Measurements from ENCODE around the gene AMIGO2. TPM values are rescaled to one million over a fixed set of nuclear protein-coding genes. Genes with fewer than 3 reads are reported as not detected.
A peak's percentile ranks its signal among the peaks of the same experiment; 100 is the strongest.
"Not testable (repeated sequence)": the region's sequence is repeated elsewhere in the genome, so short reads cannot be mapped to it uniquely, and the experiment has no call there.

The AMIGO2 gene
- not detected for polyA plus RNA-seq (2012; ENCODE audit: low read depth, missing spikeins)

DNA sequence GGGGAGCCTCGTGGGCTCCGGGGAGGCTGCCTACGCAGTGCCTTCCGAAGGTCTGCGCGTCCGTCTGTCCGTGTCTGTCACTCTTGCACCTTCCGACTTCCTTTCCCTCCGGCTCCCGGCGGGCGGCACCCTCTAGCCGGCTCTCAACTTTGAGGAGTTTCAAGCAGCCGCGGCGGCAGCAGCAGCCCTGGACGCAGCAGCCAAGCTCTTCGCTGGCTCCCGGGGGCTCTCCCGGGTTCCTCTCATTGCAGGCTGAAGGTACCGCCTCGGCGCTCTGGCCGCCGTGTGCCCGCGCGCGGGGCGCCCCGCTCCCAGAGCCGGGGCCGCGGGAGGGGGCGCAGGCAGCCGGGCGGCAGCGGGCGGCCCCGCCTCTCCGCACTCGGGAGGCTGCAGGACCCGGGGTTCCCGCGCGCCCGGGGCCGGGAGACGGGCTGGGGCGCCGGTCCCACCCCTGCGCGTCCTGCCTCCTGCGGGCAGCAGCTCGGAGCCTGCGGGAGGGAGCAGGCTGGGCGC, at the start of gene AMIGO2, which contains the start of gene PCED1B:
TSS of gene AMIGO2 (minus strand) at position 492 of the 513 bp plus-strand sequence. CDS start 957 bp downstream, outside the sequence.
TSS of gene PCED1B (plus strand) at position 154 of the 513 bp plus-strand sequence. CDS start 155,443 bp downstream, outside the sequence.
- no peak for TF ChIP-seq POLR2A (IDR thresholded peaks at IDR 0.05; ENCODE audit: low read depth, low read length)
- TF ChIP-seq POLR2AphosphoS5 (IDR thresholded peaks at IDR 0.05; ENCODE audit: low read depth, low read length): no peak
- no peak for TF ChIP-seq TAF1 (IDR thresholded peaks at IDR 0.05; ENCODE audit: low read depth, low read length)
- no peak for TF ChIP-seq POU2F2 (IDR thresholded peaks at IDR 0.05; ENCODE audit: low read depth, low read length)
- FAIRE-seq (no peak), DNase-seq (ENCODE audit: insufficient read length, low spot score) (peak; percentile 32)

GRCh38 chr12:47126246-47126645, 46.5 kb upstream of the AMIGO2 start:
- no peak for FAIRE-seq
- no peak for TF ChIP-seq TAF1 (IDR thresholded peaks at IDR 0.05; ENCODE audit: low read depth, low read length)
- TF ChIP-seq POLR2AphosphoS5 (IDR thresholded peaks at IDR 0.05; ENCODE audit: low read depth, low read length): no peak
- no peak for TF ChIP-seq PAX5 (IDR thresholded peaks at IDR 0.05; ENCODE audit: insufficient read depth, low read length, severe bottlenecking)
- no peak for TF ChIP-seq POLR2A (IDR thresholded peaks at IDR 0.05; ENCODE audit: low read depth, low read length)
- TF ChIP-seq SPI1 (IDR thresholded peaks at IDR 0.05; ENCODE audit: low read depth, low read length): no peak
- TF ChIP-seq POU2F2 (IDR thresholded peaks at IDR 0.05; ENCODE audit: low read depth, low read length): no peak
- no peak for DNase-seq (ENCODE audit: insufficient read length, low spot score)

DNA sequence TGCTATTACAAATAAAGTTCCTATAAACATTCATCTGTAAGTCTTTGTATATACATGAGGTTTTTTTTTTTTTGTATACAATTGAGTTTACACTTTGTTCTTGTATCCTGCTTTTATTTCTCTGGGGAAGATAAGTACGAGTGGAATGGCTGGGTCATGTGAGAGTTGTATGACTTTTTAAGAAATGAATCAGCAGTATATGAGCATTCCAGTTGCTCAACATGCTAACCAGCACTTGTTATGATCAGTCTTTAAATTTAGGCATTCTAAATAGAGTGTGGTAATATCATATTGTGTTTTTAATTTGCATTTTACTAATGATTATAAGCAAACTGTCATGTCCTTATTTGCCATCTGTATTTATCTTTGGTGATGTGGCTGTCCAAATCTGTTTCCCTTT, 44.7 kb upstream of the AMIGO2 start:
- TF ChIP-seq PAX5 (IDR thresholded peaks at IDR 0.05; ENCODE audit: insufficient read depth, low read length, severe bottlenecking) (no peak), TAF1 (IDR thresholded peaks at IDR 0.05; ENCODE audit: low read depth, low read length) (no peak), POLR2AphosphoS5 (IDR thresholded peaks at IDR 0.05; ENCODE audit: low read depth, low read length) (no peak), SPI1 (IDR thresholded peaks at IDR 0.05; ENCODE audit: low read depth, low read length) (no peak), POLR2A (IDR thresholded peaks at IDR 0.05; ENCODE audit: low read depth, low read length) (no peak), POU2F2 (IDR thresholded peaks at IDR 0.05; ENCODE audit: low read depth, low read length) (no peak)
- no peak for DNase-seq (ENCODE audit: insufficient read length, low spot score)
- no peak for FAIRE-seq

DNA sequence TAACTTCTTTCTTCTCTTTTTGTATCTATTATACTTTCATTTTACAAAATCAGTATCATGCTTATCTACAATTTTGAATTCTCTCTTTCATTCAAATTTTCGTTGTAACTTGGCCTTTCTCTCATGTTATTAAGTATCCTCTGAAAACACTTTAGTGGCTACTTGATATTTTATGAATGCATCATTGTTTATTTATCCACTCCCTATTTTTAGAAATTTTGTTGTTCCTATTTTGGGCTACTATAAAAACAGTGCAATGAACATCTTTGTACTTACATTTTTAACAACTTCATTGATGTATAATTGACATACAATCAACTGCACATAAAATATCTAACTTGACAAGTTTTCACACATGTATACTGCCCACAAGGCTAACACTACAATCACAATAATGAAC, 44.0 kb upstream of the AMIGO2 start:
- no peak for DNase-seq (ENCODE audit: insufficient read length, low spot score)
- no peak for TF ChIP-seq SPI1 (IDR thresholded peaks at IDR 0.05; ENCODE audit: low read depth, low read length)
- no peak for TF ChIP-seq PAX5 (IDR thresholded peaks at IDR 0.05; ENCODE audit: insufficient read depth, low read length, severe bottlenecking)
- TF ChIP-seq POU2F2 (IDR thresholded peaks at IDR 0.05; ENCODE audit: low read depth, low read length): no peak
- no peak for TF ChIP-seq TAF1 (IDR thresholded peaks at IDR 0.05; ENCODE audit: low read depth, low read length)
- TF ChIP-seq POLR2A (IDR thresholded peaks at IDR 0.05; ENCODE audit: low read depth, low read length): no peak
- no peak for TF ChIP-seq POLR2AphosphoS5 (IDR thresholded peaks at IDR 0.05; ENCODE audit: low read depth, low read length)
- FAIRE-seq: no peak

DNA sequence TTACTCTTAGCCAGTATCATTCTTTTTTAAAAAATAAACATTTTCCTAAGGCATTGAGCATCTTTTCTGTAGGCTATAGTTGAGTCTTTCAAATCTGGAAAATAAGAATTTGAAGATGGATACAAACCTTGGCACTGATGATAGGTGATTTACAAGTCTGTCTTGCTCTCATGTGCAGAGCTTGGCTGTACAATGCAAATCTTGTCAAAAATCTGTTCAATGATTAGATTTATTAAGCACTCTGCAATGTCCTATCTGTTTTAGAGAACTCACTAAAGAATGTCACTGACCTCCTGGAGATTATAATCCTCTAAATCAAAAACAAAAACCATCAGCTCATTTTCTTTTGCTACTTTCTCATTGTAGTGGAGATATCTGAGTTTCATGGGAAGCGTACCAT, 42.8 kb upstream of the AMIGO2 start:
- DNase-seq (ENCODE audit: insufficient read length, low spot score) (no peak), FAIRE-seq (no peak)
- no peak for TF ChIP-seq POLR2A (IDR thresholded peaks at IDR 0.05; ENCODE audit: low read depth, low read length)
- no peak for TF ChIP-seq SPI1 (IDR thresholded peaks at IDR 0.05; ENCODE audit: low read depth, low read length)
- TF ChIP-seq TAF1 (IDR thresholded peaks at IDR 0.05; ENCODE audit: low read depth, low read length): no peak
- no peak for TF ChIP-seq PAX5 (IDR thresholded peaks at IDR 0.05; ENCODE audit: insufficient read depth, low read length, severe bottlenecking)
- TF ChIP-seq POU2F2 (IDR thresholded peaks at IDR 0.05; ENCODE audit: low read depth, low read length): no peak
- TF ChIP-seq POLR2AphosphoS5 (IDR thresholded peaks at IDR 0.05; ENCODE audit: low read depth, low read length): no peak

GRCh38 chr12:47121146-47121545, 41.4 kb upstream of the AMIGO2 start:
- no peak for DNase-seq (ENCODE audit: insufficient read length, low spot score)
- TF ChIP-seq POLR2A (IDR thresholded peaks at IDR 0.05; ENCODE audit: low read depth, low read length) (no peak), POLR2AphosphoS5 (IDR thresholded peaks at IDR 0.05; ENCODE audit: low read depth, low read length) (no peak)
- no peak for FAIRE-seq

DNA sequence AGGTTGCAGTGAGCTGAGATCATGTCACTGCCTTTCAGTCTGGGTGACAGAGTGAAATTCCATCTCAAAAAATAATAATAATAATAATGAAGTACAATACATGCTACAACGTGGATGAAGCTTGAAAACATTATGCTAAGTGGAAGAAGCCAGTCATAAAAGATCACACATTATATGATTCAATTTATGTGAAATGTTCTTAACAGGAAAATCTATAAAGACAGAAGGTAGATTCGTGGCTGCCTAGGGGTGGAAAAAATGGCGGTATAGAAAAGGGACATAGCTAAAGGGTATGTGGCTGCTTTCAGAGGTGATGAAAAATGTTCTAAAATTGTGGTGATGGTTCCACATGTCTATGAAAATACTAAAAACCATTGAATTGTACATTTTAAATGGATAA, 41.0 kb upstream of the AMIGO2 start:
- DNase-seq (ENCODE audit: insufficient read length, low spot score): no peak
- no peak for FAIRE-seq
- TF ChIP-seq PAX5 (IDR thresholded peaks at IDR 0.05; ENCODE audit: insufficient read depth, low read length, severe bottlenecking) (no peak), POLR2A (IDR thresholded peaks at IDR 0.05; ENCODE audit: low read depth, low read length) (no peak), TAF1 (IDR thresholded peaks at IDR 0.05; ENCODE audit: low read depth, low read length) (no peak), POU2F2 (IDR thresholded peaks at IDR 0.05; ENCODE audit: low read depth, low read length) (no peak), SPI1 (IDR thresholded peaks at IDR 0.05; ENCODE audit: low read depth, low read length) (no peak), POLR2AphosphoS5 (IDR thresholded peaks at IDR 0.05; ENCODE audit: low read depth, low read length) (no peak)

DNA sequence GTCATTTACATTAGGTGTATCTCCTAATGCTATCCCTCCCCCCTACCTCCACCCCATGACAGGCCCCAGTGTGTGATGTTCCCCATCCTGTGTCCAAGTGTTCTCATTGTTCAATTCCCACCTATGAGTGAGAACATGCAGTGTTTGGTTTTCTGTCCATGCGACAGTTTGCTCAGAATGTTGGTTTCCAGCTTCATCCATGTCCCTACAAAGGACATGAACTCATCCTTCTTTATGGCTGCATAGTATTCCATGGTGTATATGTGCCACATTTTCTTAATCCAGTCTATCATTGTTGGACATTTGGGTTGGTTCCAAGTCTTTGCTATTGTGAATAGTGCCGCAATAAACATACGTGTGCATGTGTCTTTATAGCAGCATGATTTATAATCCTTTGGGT, 37.5 kb upstream of the AMIGO2 start:
- FAIRE-seq; DNase-seq (ENCODE audit: insufficient read length, low spot score): not testable (repeated sequence)

DNA sequence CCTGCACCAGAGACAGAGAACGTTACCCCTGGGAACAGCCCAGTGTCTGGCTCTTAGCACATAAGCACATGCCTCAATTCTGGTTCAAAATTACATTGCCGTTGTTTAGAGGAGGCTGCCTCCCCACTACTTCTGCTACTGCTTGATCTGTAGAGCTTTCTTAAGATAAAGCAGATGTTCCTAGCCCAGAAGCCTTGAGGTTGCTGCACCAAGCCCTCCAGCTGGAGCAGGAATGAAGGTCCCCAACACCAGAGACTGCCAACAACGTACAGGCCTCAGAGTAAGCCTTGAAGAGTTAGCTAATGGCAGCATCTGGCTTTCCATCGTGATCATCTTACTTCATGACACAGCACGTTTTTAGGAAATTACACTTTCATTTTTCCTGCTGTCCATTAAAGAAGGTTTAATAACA, 34.7 kb upstream of the AMIGO2 start:
- DNase-seq (ENCODE audit: insufficient read length, low spot score): no peak
- no peak for FAIRE-seq
- TF ChIP-seq POLR2A (IDR thresholded peaks at IDR 0.05; ENCODE audit: low read depth, low read length) (no peak), POLR2AphosphoS5 (IDR thresholded peaks at IDR 0.05; ENCODE audit: low read depth, low read length) (no peak), SPI1 (IDR thresholded peaks at IDR 0.05; ENCODE audit: low read depth, low read length) (no peak), PAX5 (IDR thresholded peaks at IDR 0.05; ENCODE audit: insufficient read depth, low read length, severe bottlenecking) (no peak), POU2F2 (IDR thresholded peaks at IDR 0.05; ENCODE audit: low read depth, low read length) (no peak), TAF1 (IDR thresholded peaks at IDR 0.05; ENCODE audit: low read depth, low read length) (no peak)

DNA sequence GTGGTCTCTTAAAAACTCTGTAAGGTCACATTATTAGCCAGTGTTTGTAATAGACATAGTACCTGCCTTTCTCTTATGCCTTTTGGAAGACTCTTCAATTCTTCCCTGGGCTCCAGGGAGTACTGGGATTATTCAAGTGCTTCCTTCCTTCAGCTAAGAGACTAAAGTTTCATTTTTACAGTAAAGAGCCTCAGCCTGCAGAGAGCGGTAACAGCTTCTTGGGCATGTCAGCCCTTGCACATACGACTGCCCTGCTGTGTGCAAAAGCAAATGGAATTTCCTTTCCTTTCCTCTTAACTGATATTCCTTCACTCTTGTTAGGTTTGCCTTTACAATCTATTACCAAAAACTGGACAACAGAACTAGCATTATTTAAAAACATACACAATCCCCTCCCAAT, 32.9 kb upstream of the AMIGO2 start:
- DNase-seq (ENCODE audit: insufficient read length, low spot score): no peak
- TF ChIP-seq POU2F2 (IDR thresholded peaks at IDR 0.05; ENCODE audit: low read depth, low read length) (no peak), PAX5 (IDR thresholded peaks at IDR 0.05; ENCODE audit: insufficient read depth, low read length, severe bottlenecking) (no peak), SPI1 (IDR thresholded peaks at IDR 0.05; ENCODE audit: low read depth, low read length) (no peak), POLR2A (IDR thresholded peaks at IDR 0.05; ENCODE audit: low read depth, low read length) (no peak), TAF1 (IDR thresholded peaks at IDR 0.05; ENCODE audit: low read depth, low read length) (no peak), POLR2AphosphoS5 (IDR thresholded peaks at IDR 0.05; ENCODE audit: low read depth, low read length) (no peak)
- no peak for FAIRE-seq
